ENCODE results near the gene EPHB4.
"Not testable (repeated sequence)": the region's sequence is repeated elsewhere in the genome, so short reads cannot be mapped to it uniquely, and the experiment has no call there.

EPHB4 gene

GRCh38 chr7:100785878-100786277 lies 41.4 kb downstream of the EPHB4 start:
- DNase-seq (ENCODE audit: low spot score): no peak

GRCh38 chr7:100783804-100784203 lies 43.5 kb downstream of the EPHB4 start:
- no peak for DNase-seq (ENCODE audit: low spot score)

- no peak for DNase-seq (ENCODE audit: low spot score)
Measured at GRCh38 chr7:100781255-100781654, 46.1 kb downstream of the EPHB4 start.

- DNase-seq (ENCODE audit: low spot score): no peak
Measured at GRCh38 chr7:100779359-100779758, 48.0 kb downstream of the EPHB4 start.

GRCh38 chr7:100778061-100778621 lies 49.2 kb downstream of the EPHB4 start:
- no peak for DNase-seq (ENCODE audit: low spot score)

- DNase-seq (ENCODE audit: low spot score): no peak
Measured at GRCh38 chr7:100773491-100773890, 53.8 kb downstream of the EPHB4 start.

- no peak for DNase-seq (ENCODE audit: low spot score)
Measured at GRCh38 chr7:100768784-100769183, 58.5 kb downstream of the EPHB4 start.

- no peak for DNase-seq (ENCODE audit: low spot score)
Measured at GRCh38 chr7:100765250-100765649, 62.1 kb downstream of the EPHB4 start.

- DNase-seq (ENCODE audit: low spot score): no peak
Measured at GRCh38 chr7:100764841-100765240, 62.5 kb downstream of the EPHB4 start.

GRCh38 chr7:100763556-100764140 lies 63.7 kb downstream of the EPHB4 start:
- no peak for DNase-seq (ENCODE audit: low spot score)

GRCh38 chr7:100762841-100763240 lies 64.5 kb downstream of the EPHB4 start:
- DNase-seq (ENCODE audit: low spot score): not testable (repeated sequence)

- no peak for DNase-seq (ENCODE audit: low spot score)
Measured at GRCh38 chr7:100759357-100760171, 67.8 kb downstream of the EPHB4 start.

GRCh38 chr7:100753750-100754149 lies 73.6 kb downstream of the EPHB4 start:
- DNase-seq (ENCODE audit: low spot score): no peak

- DNase-seq (ENCODE audit: low spot score): no peak
Measured at GRCh38 chr7:100752994-100753393, 74.3 kb downstream of the EPHB4 start.

All from left forelimb (tissue), 1 donor.